ENCODE data around the gene SPATA32. TPM values are rescaled to one million over a fixed set of nuclear protein-coding genes. Genes with fewer than 3 reads are reported as not detected.

Gene SPATA32
- not detected in 3 replicates for total RNA-seq
- long read RNA-seq = 0 reads

GRCh38 chr17:45261577-45262515 lies at the start of gene SPATA32:
SPATA32 (minus strand) TSS chr17:45262094; CDS start chr17:45262016, 78 bp downstream.
- peak within 1 kb of the TSS; percentile 66 for H3K27ac Mint-ChIP-seq (ENCODE audit: unreplicated experiment)
- no peak within 1 kb of the TSS for H3K4me3 Mint-ChIP-seq (ENCODE audit: unreplicated experiment)
- peak; percentile 94 for DNase-seq (ENCODE audit: low spot score)
- H3K27me3 Mint-ChIP-seq (ENCODE audit: low read depth) = peaks cover 2% of the 10 kb centered on the region
- peaks cover 11% of the 10 kb centered on the region for H3K36me3 Mint-ChIP-seq (ENCODE audit: low read depth)
- H3K9me3 Mint-ChIP-seq (ENCODE audit: low read depth) = no peaks in the 10 kb centered on the region
- no peak for TF ChIP-seq CTCF (IDR thresholded peaks at IDR 0.05)
- H3K4me1 Mint-ChIP-seq (ENCODE audit: low read depth) = peaks cover 15% of the 10 kb centered on the region

- no peak for DNase-seq (ENCODE audit: low spot score)
- no peaks in the 10 kb centered on the region for H3K27me3 Mint-ChIP-seq (ENCODE audit: low read depth)
- H3K4me3 Mint-ChIP-seq (ENCODE audit: unreplicated experiment) = no peak overlapping the region
- peaks cover 73% of the 10 kb centered on the region for H3K4me1 Mint-ChIP-seq (ENCODE audit: low read depth)
- H3K9me3 Mint-ChIP-seq (ENCODE audit: low read depth) = no peaks in the 10 kb centered on the region
- peak; percentile 32 for TF ChIP-seq CTCF (IDR thresholded peaks at IDR 0.05)
- H3K36me3 Mint-ChIP-seq (ENCODE audit: low read depth) = no peaks in the 10 kb centered on the region
- H3K27ac Mint-ChIP-seq (ENCODE audit: unreplicated experiment) = peak overlapping the region; percentile 92
Measured at GRCh38 chr17:45311401-45311759, 49.5 kb upstream of the SPATA32 start.

- Mint-ChIP-seq H3K27ac (ENCODE audit: unreplicated experiment) (peak overlapping the region; percentile 92), H3K36me3 (ENCODE audit: low read depth) (no peaks in the 10 kb centered on the region), H3K9me3 (ENCODE audit: low read depth) (no peaks in the 10 kb centered on the region), H3K4me1 (ENCODE audit: low read depth) (peaks cover 74% of the 10 kb centered on the region), H3K27me3 (ENCODE audit: low read depth) (no peaks in the 10 kb centered on the region), H3K4me3 (ENCODE audit: unreplicated experiment) (no peak overlapping the region)
- TF ChIP-seq CTCF (IDR thresholded peaks at IDR 0.05) = no peak
- DNase-seq (ENCODE audit: low spot score) = no peak
Measured at GRCh38 chr17:45310380-45311324, 48.8 kb upstream of the SPATA32 start.

GRCh38 chr17:45309400-45309799 lies 47.5 kb upstream of the SPATA32 start:
- Mint-ChIP-seq H3K9me3 (ENCODE audit: low read depth) (no peaks in the 10 kb centered on the region), H3K4me3 (ENCODE audit: unreplicated experiment) (no peak overlapping the region), H3K27me3 (ENCODE audit: low read depth) (no peaks in the 10 kb centered on the region), H3K4me1 (ENCODE audit: low read depth) (peaks cover 68% of the 10 kb centered on the region), H3K36me3 (ENCODE audit: low read depth) (no peaks in the 10 kb centered on the region), H3K27ac (ENCODE audit: unreplicated experiment) (no peak overlapping the region)
- DNase-seq (ENCODE audit: low spot score) = no peak
- TF ChIP-seq CTCF (IDR thresholded peaks at IDR 0.05) = no peak

GRCh38 chr17:45308840-45309239 lies 46.9 kb upstream of the SPATA32 start:
- no peak overlapping the region for H3K4me3 Mint-ChIP-seq (ENCODE audit: unreplicated experiment)

More at GRCh38 chr17:45308840-45309239, 46.9 kb upstream of the SPATA32 start:
- Mint-ChIP-seq H3K27me3 (ENCODE audit: low read depth) (no peaks in the 10 kb centered on the region), H3K9me3 (ENCODE audit: low read depth) (no peaks in the 10 kb centered on the region), H3K36me3 (ENCODE audit: low read depth) (no peaks in the 10 kb centered on the region), H3K27ac (ENCODE audit: unreplicated experiment) (no peak overlapping the region), H3K4me1 (ENCODE audit: low read depth) (peaks cover 62% of the 10 kb centered on the region)
- no peak for TF ChIP-seq CTCF (IDR thresholded peaks at IDR 0.05)
- DNase-seq (ENCODE audit: low spot score) = no peak

Measured in chondrocyte (in vitro differentiated cells).